ENCODE results near the gene WRNIP1. TPM values are rescaled to one million over a fixed set of nuclear protein-coding genes. Genes with fewer than 3 reads are reported as not detected.
A peak's percentile ranks its signal among the peaks of the same experiment; 100 is the strongest.

Gene WRNIP1
- total and polyA plus RNA-seq, 9 of the 15 experiments (the other 6 are each of a cell fraction or from before 2014, with no cell fraction given): 13.2 to 63.6 (median 48.6) TPM

GRCh38 chr6:2816158-2816557 is 51.0 kb downstream of the WRNIP1 start (continued):
- TF ChIP-seq ZBTB9 (CRISPR knock-in tag; IDR thresholded peaks at IDR 0.05) (no peak), FOXP4 (CRISPR knock-in tag; IDR thresholded peaks at IDR 0.05; ENCODE audit: borderline replicate concordance) (no peak), SRSF7 (optimal IDR thresholded peaks at IDR 0.05; ENCODE audit: low read depth, low read length) (no peak), PRPF4 (IDR thresholded peaks at IDR 0.05; ENCODE audit: insufficient read depth, low read depth, low read length, poor library complexity, severe bottlenecking) (no peak), ZNF324 (CRISPR knock-in tag; IDR thresholded peaks at IDR 0.05) (peak; percentile 100), TARDBP (IDR thresholded peaks at IDR 0.05) (no peak), MAX (CRISPR knock-in tag; IDR thresholded peaks at IDR 0.05) (no peak), SIN3B (IDR thresholded peaks at IDR 0.05; ENCODE audit: low read depth) (no peak), CBX3 (IDR thresholded peaks at IDR 0.05; ENCODE audit: borderline replicate concordance in 1 of 2, low read length in 2 of 2) (peak in 1 of 2 experiments; percentile 93; a peak in 2 of 3 replicates), ZNF436 (CRISPR knock-in tag; IDR thresholded peaks at IDR 0.05) (no peak), TEAD1 (CRISPR knock-in tag; IDR thresholded peaks at IDR 0.05) (no peak), PKNOX1 (IDR thresholded peaks at IDR 0.05) (no peak), HCFC1 (IDR thresholded peaks at IDR 0.05; ENCODE audit: low read depth, low read length) (no peak), ZNF280B (CRISPR knock-in tag; IDR thresholded peaks at IDR 0.05) (peak; percentile 87), NONO (IDR thresholded peaks at IDR 0.05; ENCODE audit: low read depth in 2 of 2, low read length in 1 of 2) (no peak), IRF1 (CRISPR knock-in tag; IDR thresholded peaks at IDR 0.05; ENCODE audit: borderline replicate concordance) (no peak), HDGF (IDR thresholded peaks at IDR 0.05) (no peak), POLR3G (IDR thresholded peaks at IDR 0.05; ENCODE audit: extremely low read depth, insufficient read length, insufficient replicate concordance) (no peak), TRIM24 (IDR thresholded peaks at IDR 0.05) (0 out of 4 replicates have a peak, but pooled peaks of 1 of the 2 experiments have one; percentile 32)
